Right atrium auricular region (tissue), 2 donors: ENCODE results near the gene ABCB10. TPM values are rescaled to one million over a fixed set of nuclear protein-coding genes. Genes with fewer than 3 reads are reported as not detected.

Source experiments
- DNase-seq: peaks from one replicate; pipeline ENCODE4 v3.0.0-alpha.2; 2019; ENCODE audit warnings: low spot score
- H3K27ac ChIP-seq, 2 donors: fragments of 200-600 bp; sonication (generic); 1 replicate in 1 of 2; 2 replicates in 1 of 2; pipeline ENCODE4 v1.5.1; 2016 to 2019
- H3K27me3 ChIP-seq, 2 donors: fragments of 200-600 bp; sonication (generic); one replicate each; pipeline versions ENCODE4 v1.5.1 to v1.6.0; 2017 to 2019
- H3K36me3 ChIP-seq: fragments of 200-600 bp; sonication (generic); one replicate; pipeline ENCODE4 v1.5.1; 2016
- H3K4me1 ChIP-seq, 2 donors: fragments of 200-600 bp; sonication (generic); one replicate each; pipeline versions ENCODE4 v1.5.1 to v1.6.0; 2017 to 2019
- H3K4me3 ChIP-seq, 2 donors: fragments of 200-600 bp; sonication (generic); 1 replicate in 1 of 2; 2 replicates in 1 of 2; pipeline ENCODE4 v1.5.1; 2017 to 2019; ENCODE audit warnings: mild to moderate bottlenecking in 1 of 2, moderate library complexity in 1 of 2
- H3K9me3 ChIP-seq, 2 donors: fragments of 200-600 bp; sonication (generic); one replicate each; pipeline ENCODE4 v1.5.1; 2019
- CTCF ChIP-seq, 2 donors: fragments of 200-600 bp; sonication (generic); IDR thresholded peaks; one replicate each; pipeline ENCODE4 v1.5.1; 2019; ENCODE audit warnings: antibody characterized with exemption in 2 of 2
- total RNA-seq, 2 donors: library from RNA; depleted of rRNA; stranded (reverse); fragments of >200 nt; gene quantifications; one replicate each; pipeline ENCODE4 v1.1.0, GENCODE V29; 2016

Gene ABCB10
- total RNA-seq, 2 donors from 2014 or later, result 8.6 to 9.2 TPM

DNA sequence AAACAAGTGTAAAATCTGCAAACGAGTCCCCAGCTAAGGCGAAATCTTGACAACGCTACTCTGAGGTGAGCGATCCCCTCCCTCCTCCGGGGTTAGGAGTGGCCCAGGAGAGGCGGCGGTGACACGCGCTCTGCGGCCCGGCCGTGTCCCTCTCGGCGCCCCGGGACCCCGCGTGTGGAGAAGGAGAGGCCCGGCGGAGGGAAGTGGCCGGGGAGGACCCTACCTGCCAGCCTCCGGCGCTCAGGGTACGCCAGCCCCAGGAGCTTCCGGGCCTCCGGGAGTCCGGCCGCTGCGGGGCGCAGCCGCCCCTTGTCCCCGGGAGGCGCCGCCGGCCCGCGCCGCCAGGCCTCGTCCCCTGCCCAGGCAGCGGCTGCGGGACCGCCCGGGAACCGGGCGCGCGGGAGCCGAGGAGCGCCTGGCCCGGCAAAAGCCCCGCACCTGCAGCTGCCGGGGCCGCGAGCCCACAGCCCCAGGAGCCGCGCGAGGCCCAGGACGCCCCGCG, 543 bp downstream of the ABCB10 start:
- DNase-seq, result no peak
- Histone ChIP-seq H3K27ac (peak overlapping the region; percentile 91 to 97), H3K4me3 (peak overlapping the region; percentile 87 to 93), H3K27me3 (no peaks in the 10 kb centered on the region), H3K36me3 (no peaks in the 10 kb centered on the region), H3K9me3 (no peaks in the 10 kb centered on the region), H3K4me1 (peaks cover 0 to 28% of the 10 kb centered on the region in 2 donors)
- TF ChIP-seq CTCF (IDR thresholded peaks at IDR 0.05), result peak in 1 of 2 donors; percentile 34

GRCh38 chr1:229557200-229557850, 1.2 kb downstream of the ABCB10 start:
- Histone ChIP-seq H3K27me3 (no peaks in the 10 kb centered on the region), H3K9me3 (no peaks in the 10 kb centered on the region), H3K4me3 (peak overlapping the region; percentile 87 to 93), H3K36me3 (no peaks in the 10 kb centered on the region), H3K4me1 (peaks cover 0 to 28% of the 10 kb centered on the region in 2 donors), H3K27ac (peak overlapping the region; percentile 87 to 97)
- no peak for DNase-seq
- TF ChIP-seq CTCF (IDR thresholded peaks at IDR 0.05), result no peak

- no peak for DNase-seq
- H3K9me3 ChIP-seq, result no peaks in the 10 kb centered on the region
- H3K4me3 ChIP-seq, result no peak overlapping the region
- no peaks in the 10 kb centered on the region for H3K36me3 ChIP-seq
- H3K27ac ChIP-seq, result no peak overlapping the region
- no peak for TF ChIP-seq CTCF (IDR thresholded peaks at IDR 0.05)
- peaks cover 0 to 28% of the 10 kb centered on the region in 2 donors for H3K4me1 ChIP-seq
- no peaks in the 10 kb centered on the region for H3K27me3 ChIP-seq
Observed at GRCh38 chr1:229554886-229555621, 3.5 kb downstream of the ABCB10 start.

DNA sequence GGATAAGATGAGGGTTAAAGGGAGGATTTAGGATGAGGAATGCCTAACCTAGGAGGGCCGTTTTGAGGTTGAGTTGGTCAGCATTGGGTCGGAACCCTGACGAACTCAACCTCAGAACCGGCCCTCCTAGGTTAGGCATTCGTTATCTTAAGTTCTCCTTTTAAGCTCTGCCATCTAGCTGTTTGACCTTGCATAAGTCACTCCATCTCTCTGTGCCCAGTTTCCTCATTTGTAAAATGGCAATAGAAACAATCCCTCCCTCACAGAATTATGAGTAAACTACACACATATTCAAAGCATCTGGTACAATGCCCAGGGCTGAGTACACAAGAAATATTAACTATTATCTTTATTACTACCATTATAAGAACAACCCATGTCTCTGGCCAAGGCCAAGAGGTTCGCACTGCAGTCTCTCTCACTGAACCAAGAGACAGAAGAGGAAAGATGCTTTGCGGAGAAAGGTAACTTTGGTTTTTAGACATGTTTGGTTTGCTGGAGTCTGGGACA, 4.8 kb downstream of the ABCB10 start:
- H3K4me3 ChIP-seq, result no peak overlapping the region
- no peaks in the 10 kb centered on the region for H3K9me3 ChIP-seq
- peaks cover 5% of the 10 kb centered on the region for H3K36me3 ChIP-seq
- TF ChIP-seq CTCF (IDR thresholded peaks at IDR 0.05), result no peak
- no peak overlapping the region for H3K27ac ChIP-seq
- H3K27me3 ChIP-seq, result no peaks in the 10 kb centered on the region
- DNase-seq, result no peak
- H3K4me1 ChIP-seq, result peaks cover 0 to 22% of the 10 kb centered on the region in 2 donors

DNA sequence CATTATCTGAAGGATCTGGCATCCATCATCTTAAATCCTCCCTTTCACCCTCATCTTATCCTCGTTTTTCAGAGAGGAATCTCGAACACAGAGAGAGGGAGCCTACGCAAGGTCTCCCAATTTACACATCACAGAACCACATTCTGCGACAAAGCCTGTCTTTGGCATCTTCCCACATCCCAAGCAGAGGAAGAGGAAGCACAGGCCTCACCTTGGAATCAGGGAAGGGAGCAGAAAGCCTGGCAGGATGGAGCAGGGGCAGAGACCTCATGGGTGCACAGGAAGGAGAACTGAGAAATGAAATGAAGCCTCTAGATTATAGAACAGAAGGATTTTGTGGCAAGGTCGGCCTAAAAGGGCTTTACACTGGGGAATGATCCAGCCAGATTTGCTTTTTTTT, 5.8 kb downstream of the ABCB10 start:
- no peak overlapping the region for H3K27ac ChIP-seq
- DNase-seq, result no peak
- H3K27me3 ChIP-seq, result no peaks in the 10 kb centered on the region
- peaks cover 0 to 22% of the 10 kb centered on the region in 2 donors for H3K4me1 ChIP-seq
- peaks cover 10% of the 10 kb centered on the region for H3K36me3 ChIP-seq
- no peaks in the 10 kb centered on the region for H3K9me3 ChIP-seq
- no peak for TF ChIP-seq CTCF (IDR thresholded peaks at IDR 0.05)
- H3K4me3 ChIP-seq, result no peak overlapping the region
